ENCODE data around the gene RNF146. TPM values are rescaled to one million over a fixed set of nuclear protein-coding genes. Genes with fewer than 3 reads are reported as not detected.

RNF146 gene, protein sequence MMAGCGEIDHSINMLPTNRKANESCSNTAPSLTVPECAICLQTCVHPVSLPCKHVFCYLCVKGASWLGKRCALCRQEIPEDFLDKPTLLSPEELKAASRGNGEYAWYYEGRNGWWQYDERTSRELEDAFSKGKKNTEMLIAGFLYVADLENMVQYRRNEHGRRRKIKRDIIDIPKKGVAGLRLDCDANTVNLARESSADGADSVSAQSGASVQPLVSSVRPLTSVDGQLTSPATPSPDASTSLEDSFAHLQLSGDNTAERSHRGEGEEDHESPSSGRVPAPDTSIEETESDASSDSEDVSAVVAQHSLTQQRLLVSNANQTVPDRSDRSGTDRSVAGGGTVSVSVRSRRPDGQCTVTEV
- total RNA-seq = 22.5 and 26.9 TPM in 2 replicates

DNA sequence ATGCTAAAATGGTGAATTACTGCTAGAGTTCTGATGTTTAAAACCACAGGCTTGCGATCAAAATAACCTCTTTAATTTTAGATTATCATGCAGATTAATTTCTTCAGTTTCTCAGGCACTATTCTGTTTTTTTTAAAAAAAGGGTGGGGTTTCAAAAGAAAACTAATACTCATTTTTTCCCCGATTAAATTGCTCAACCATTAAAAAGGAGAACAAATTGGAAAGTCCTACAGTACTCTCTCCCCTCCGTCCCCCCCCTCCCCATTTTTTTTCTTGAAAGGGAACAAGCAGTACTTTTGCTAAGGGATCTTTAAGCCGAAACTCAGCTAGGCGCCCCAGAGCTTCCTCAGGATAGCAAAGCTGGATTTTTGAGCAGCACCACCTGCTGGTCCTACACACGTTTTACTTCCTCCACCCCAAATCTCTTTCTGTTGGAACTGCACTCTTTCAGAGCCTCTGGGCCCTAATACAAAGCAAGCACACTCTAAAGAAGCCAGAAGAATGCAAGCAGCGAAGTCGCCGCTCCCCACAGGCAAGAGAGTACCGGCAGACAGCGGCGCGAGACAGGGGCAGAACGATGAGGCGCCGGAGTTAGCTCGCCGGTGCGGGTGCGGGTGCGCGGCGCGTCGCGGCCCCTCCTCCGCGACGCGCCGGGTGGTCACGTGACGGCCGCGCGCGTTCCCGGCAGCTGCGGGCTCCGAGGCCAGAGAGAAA lies at the start of gene RNF146:
Gene RNF146 (plus strand): TSS at position 687 of the 714 bp plus-strand sequence. CDS start 13,475 bp downstream, outside the sequence.

Other genes with a start within 250 kb of the RNF146 start
- gene RSPO3, start 148.2 kb upstream of the RNF146 start, total RNA-seq = 0.50 and 0.59 TPM in 2 replicates
- gene ECHDC1, start 76.7 kb downstream of the RNF146 start, total RNA-seq = 48.6 and 55.4 TPM in 2 replicates
- 4.6 and 4.9 TPM in 2 replicates for gene KIAA0408, start 192.5 kb downstream of the RNF146 start, total RNA-seq